SK-N-SH treated with all-trans-retinoic acid at 6 μM for 48 hours (cell line): ENCODE results near the gene NMT1.

Source experiments
- ATAC-seq: fragments of 200-7000 bp; cut with Tn5 transposase; 3 replicates; pipeline ENCODE4 v1.9.1; 2020; ENCODE audit warnings: mild to moderate bottlenecking, moderate library complexity
- ARNTL ChIP-seq: fragments of 450-650 bp; formaldehyde crosslinking; IDR thresholded peaks from 2 replicates; pipeline ENCODE4 v1.5.0; 2020; ENCODE audit warnings: low read depth, mild to moderate bottlenecking, moderate library complexity, borderline replicate concordance
- BACH2 ChIP-seq: fragments of 250-450 bp; sonication (Bioruptor Pico); IDR thresholded peaks from 2 replicates; pipeline ENCODE4 v1.9.0; 2021; ENCODE audit warnings: mild to moderate bottlenecking, borderline replicate concordance
- CREB5 ChIP-seq: fragments of 250-450 bp; sonication (Bioruptor Pico); IDR thresholded peaks from 2 replicates; pipeline ENCODE4 v1.5.1; 2020; ENCODE audit warnings: low read depth, mild to moderate bottlenecking, moderate library complexity
- CSDC2 ChIP-seq: fragments of 250-450 bp; sonication (Bioruptor Pico); IDR thresholded peaks from 2 replicates; pipeline ENCODE4 v1.5.0; 2020; ENCODE audit warnings: mild to moderate bottlenecking, moderate library complexity
- CSRNP3 ChIP-seq: fragments of 250-450 bp; sonication (Bioruptor Pico); IDR thresholded peaks from 2 replicates; pipeline ENCODE4 v1.5.1; 2021; ENCODE audit warnings: mild to moderate bottlenecking, moderate library complexity
- ESRRG ChIP-seq: fragments of 250-450 bp; sonication (Bioruptor Pico); IDR thresholded peaks from 2 replicates; pipeline ENCODE4 v1.6.1; 2021; ENCODE audit warnings: mild to moderate bottlenecking
- GLIS3 ChIP-seq: fragments of 250-450 bp; sonication (Bioruptor Pico); IDR thresholded peaks from 2 replicates; pipeline ENCODE4 v1.5.0; 2020; ENCODE audit warnings: mild to moderate bottlenecking, moderate library complexity
- ISL1 ChIP-seq: fragments of 250-450 bp; sonication (Bioruptor Pico); IDR thresholded peaks from 2 replicates; pipeline ENCODE4 v2.1.2; 2022; ENCODE audit warnings: mild to moderate bottlenecking, moderate library complexity
- OSR1 ChIP-seq: fragments of 250-450 bp; sonication (Bioruptor Pico); IDR thresholded peaks from 2 replicates; pipeline ENCODE4 v1.8.0; 2022; ENCODE audit warnings: moderate library complexity, mild to moderate bottlenecking, inconsistent platforms
- PATZ1 ChIP-seq: fragments of 250-450 bp; sonication (Bioruptor Pico); IDR thresholded peaks from 2 replicates; pipeline ENCODE4 v1.8.0; 2020; ENCODE audit warnings: mild to moderate bottlenecking, moderate library complexity, borderline replicate concordance
- RARB ChIP-seq: fragments of 250-450 bp; sonication (Bioruptor Pico); IDR thresholded peaks from 2 replicates; pipeline ENCODE4 v1.8.0; 2021; ENCODE audit warnings: mild to moderate bottlenecking, moderate library complexity
- SNAI2 ChIP-seq: fragments of 250-450 bp; sonication (Bioruptor Pico); IDR thresholded peaks from 2 replicates; pipeline ENCODE4 v1.5.0; 2020; ENCODE audit warnings: mild to moderate bottlenecking, moderate library complexity
- TCF4 ChIP-seq: fragments of 250-450 bp; sonication (Bioruptor Pico); IDR thresholded peaks from 2 replicates; pipeline ENCODE4 v1.8.0; 2021; ENCODE audit warnings: mild to moderate bottlenecking, moderate library complexity, borderline replicate concordance
- TOX ChIP-seq: fragments of 250-450 bp; sonication (Bioruptor Pico); IDR thresholded peaks from 2 replicates; pipeline ENCODE4 v1.8.0; 2021; ENCODE audit warnings: mild to moderate bottlenecking, moderate library complexity, borderline replicate concordance
- ZC3H10 ChIP-seq: fragments of 250-450 bp; sonication (Bioruptor Pico); IDR thresholded peaks from 2 replicates; pipeline ENCODE4 v1.5.1; 2021; ENCODE audit warnings: mild to moderate bottlenecking, moderate library complexity
- ZFP3 ChIP-seq: fragments of 250-450 bp; sonication (Bioruptor Pico); IDR thresholded peaks from 2 replicates; pipeline ENCODE4 v1.5.0; 2020; ENCODE audit warnings: mild to moderate bottlenecking, moderate library complexity
- ZNF565 ChIP-seq: fragments of 450-650 bp; formaldehyde crosslinking; conservative IDR thresholded peaks from 2 replicates; pipeline ENCODE4 v1.5.0; 2020; ENCODE audit warnings: low read depth, mild to moderate bottlenecking, moderate library complexity
- ZNF70 ChIP-seq: fragments of 450-650 bp; formaldehyde crosslinking; IDR thresholded peaks from 2 replicates; pipeline ENCODE4 v1.5.0; 2020; ENCODE audit warnings: mild to moderate bottlenecking, moderate library complexity
- ZNF8 ChIP-seq: fragments of 450-650 bp; formaldehyde crosslinking; IDR thresholded peaks from 2 replicates; pipeline ENCODE4 v1.5.0; 2020; ENCODE audit warnings: mild to moderate bottlenecking, moderate library complexity

The NMT1 gene

GRCh38 chr17:45107293-45108010 lies 46.3 kb downstream of the NMT1 start (continued):
- TF ChIP-seq TOX (no peak), ZFP3 (CRISPR knock-in tag) (no peak), ZNF565 (CRISPR knock-in tag) (no peak), TCF4 (CRISPR knock-in tag) (no peak), CSDC2 (CRISPR knock-in tag) (no peak), ARNTL (no peak), OSR1 (CRISPR knock-in tag) (no peak), GLIS3 (CRISPR knock-in tag) (no peak)

- no peak; the same call in 1 of the 3 replicates for ATAC-seq
These were observed 46.9 kb downstream of the NMT1 start for GRCh38 chr17:45108051-45108450.

GRCh38 chr17:45108595-45109521 lies 47.7 kb downstream of the NMT1 start:
- peak; percentile 17 for ATAC-seq
- TF ChIP-seq ARNTL (no peak), ZC3H10 (CRISPR knock-in tag) (no peak), RARB (CRISPR knock-in tag) (no peak)

More at GRCh38 chr17:45108051-45108450, 46.9 kb downstream of the NMT1 start:
- no peak for TF ChIP-seq ISL1
- TF ChIP-seq CSRNP3 (CRISPR knock-in tag): no peak
- no peak for TF ChIP-seq ARNTL

GRCh38 chr17:45110676-45111611 lies 49.8 kb downstream of the NMT1 start:
- ATAC-seq: peak; percentile 19
- no peak for TF ChIP-seq ZNF70 (CRISPR knock-in tag)
- TF ChIP-seq TOX: no peak
- no peak for TF ChIP-seq ESRRG (CRISPR knock-in tag)
- no peak for TF ChIP-seq CSRNP3 (CRISPR knock-in tag)
- no peak for TF ChIP-seq TCF4 (CRISPR knock-in tag)
- no peak for TF ChIP-seq PATZ1 (CRISPR knock-in tag)
- no peak for TF ChIP-seq ZC3H10 (CRISPR knock-in tag)
- no peak for TF ChIP-seq CREB5
- no peak for TF ChIP-seq SNAI2 (CRISPR knock-in tag)
- TF ChIP-seq BACH2 (CRISPR knock-in tag): no peak
- no peak for TF ChIP-seq ISL1
- TF ChIP-seq ARNTL: no peak
- TF ChIP-seq ZNF8 (CRISPR knock-in tag): no peak
